Kasumi-1 (cell line): ENCODE measurements around the gene FAM222A.
A peak's percentile ranks its signal among the peaks of the same experiment; 100 is the strongest.

Experiments used
- DNase-seq, 2 experiments: peaks; one replicate each; lab custom pipeline; 2025; lab: John Stamatoyannopoulos, UW

The FAM222A gene

GRCh38 chr12:109713187-109714070 lies at the start of gene FAM222A:
Gene FAM222A (plus strand): TSS chr12:109713825. CDS start chr12:109744147, 30,322 bp downstream.
- peak; percentile 90 to 91 for DNase-seq

DNA sequence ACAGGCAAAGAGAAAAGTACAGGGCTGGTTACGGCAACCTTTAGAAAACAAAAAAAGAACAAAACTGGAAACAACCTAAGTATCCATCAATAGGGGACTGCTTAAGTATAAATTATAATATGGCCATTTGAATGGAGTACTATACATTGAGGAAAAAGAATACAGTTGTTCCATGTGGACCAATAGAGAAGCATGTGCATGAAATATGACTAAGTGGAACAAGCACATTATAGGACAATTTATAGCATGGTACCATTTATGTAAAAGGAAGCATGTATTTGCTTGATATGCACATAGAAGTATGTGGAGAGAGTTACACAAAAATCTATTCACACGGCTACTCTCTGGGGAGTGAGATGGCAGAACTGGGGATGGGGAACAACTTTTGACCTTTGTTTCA lies 49.2 kb upstream of the FAM222A start:
- DNase-seq = no peak

- DNase-seq = no peak
Measured at GRCh38 chr12:109666068-109666467, 47.6 kb upstream of the FAM222A start.

- DNase-seq = no peak
Measured at GRCh38 chr12:109670731-109671130, 42.9 kb upstream of the FAM222A start.

GRCh38 chr12:109671502-109671901 lies 42.1 kb upstream of the FAM222A start:
- DNase-seq = no peak

GRCh38 chr12:109673379-109673778 lies 40.2 kb upstream of the FAM222A start:
- DNase-seq = no peak

GRCh38 chr12:109673884-109674283 lies 39.7 kb upstream of the FAM222A start:
- DNase-seq = no peak

GRCh38 chr12:109675411-109675810 lies 38.2 kb upstream of the FAM222A start:
- no peak for DNase-seq

GRCh38 chr12:109677279-109677691 lies 36.3 kb upstream of the FAM222A start:
- no peak for DNase-seq

DNA sequence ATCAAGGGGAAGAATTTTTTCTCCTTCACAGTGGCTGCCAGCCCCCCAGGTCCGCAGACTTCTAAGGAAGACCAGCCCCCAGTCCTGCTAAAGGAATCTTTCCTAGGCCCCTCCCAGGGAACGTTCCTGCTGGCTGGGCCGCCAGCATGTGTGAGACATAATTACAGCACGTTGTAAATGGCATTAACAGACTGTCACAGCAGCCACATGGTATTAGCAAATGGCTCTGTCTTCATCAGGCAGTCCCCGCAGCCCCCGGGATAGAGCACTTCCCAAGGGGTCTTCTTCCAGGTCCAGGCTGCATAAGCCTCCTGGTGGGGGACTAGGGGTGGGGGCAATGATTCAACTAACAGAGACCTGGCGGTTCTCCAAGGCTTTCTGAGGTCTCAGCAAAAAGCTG lies 34.9 kb upstream of the FAM222A start:
- DNase-seq = no peak

- DNase-seq = no peak
Measured at GRCh38 chr12:109679501-109680263, 33.9 kb upstream of the FAM222A start.

- no peak for DNase-seq
Measured at GRCh38 chr12:109680264-109681005, 33.2 kb upstream of the FAM222A start.

DNA sequence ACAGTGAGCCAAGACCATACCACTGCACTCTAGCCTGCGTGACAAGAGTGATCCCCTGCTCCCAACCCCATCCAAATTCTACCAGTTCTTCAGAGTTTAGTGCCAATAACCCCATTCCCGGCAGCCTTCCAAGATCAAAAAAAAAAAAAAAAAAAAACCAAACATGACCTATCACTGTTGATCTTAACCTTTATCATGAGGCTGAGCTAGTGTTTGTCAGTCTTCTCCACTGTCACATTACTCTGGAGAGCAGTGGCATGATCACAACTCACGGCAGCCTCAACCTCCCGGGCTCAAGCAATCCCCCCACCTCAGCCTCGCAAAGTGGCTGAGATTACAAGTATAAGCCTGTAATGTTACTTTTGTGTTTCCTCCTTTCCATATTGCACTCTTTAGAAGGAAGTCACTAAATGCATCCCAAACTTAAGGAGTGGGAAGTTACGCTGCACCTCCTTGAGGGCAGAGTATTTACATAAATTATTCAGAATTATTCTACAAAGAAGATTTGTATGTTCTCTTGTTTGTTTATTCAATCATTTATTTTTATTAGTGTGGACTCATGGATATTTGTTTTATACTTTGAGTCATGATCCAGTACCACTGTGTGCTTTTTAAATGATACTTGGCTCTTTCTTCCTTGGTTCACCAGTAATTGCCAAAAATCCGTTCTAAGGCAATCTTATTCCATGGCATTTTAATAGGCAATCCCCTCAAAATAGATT lies 31.5 kb upstream of the FAM222A start:
- DNase-seq = no peak

GRCh38 chr12:109682708-109683060 lies 30.9 kb upstream of the FAM222A start:
- no peak for DNase-seq

DNA sequence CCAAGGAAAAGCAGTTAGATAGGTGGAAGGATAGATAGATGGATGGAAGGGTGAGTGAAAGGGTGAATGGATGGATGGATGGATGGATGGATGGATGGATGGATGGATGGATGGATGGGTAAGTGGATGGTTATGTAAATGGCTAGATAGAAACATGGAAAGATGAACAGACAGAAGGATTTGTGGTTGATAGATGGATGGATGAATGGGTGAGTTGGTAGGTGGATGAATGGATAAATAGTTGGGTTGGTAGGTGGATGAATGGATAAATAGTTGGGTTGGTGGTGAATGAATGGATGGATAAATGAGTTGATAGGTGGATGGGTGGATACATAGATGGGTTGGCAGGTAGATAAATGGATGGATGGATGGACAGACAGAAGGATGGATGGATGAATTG lies 30.3 kb upstream of the FAM222A start:
- DNase-seq = no peak

DNA sequence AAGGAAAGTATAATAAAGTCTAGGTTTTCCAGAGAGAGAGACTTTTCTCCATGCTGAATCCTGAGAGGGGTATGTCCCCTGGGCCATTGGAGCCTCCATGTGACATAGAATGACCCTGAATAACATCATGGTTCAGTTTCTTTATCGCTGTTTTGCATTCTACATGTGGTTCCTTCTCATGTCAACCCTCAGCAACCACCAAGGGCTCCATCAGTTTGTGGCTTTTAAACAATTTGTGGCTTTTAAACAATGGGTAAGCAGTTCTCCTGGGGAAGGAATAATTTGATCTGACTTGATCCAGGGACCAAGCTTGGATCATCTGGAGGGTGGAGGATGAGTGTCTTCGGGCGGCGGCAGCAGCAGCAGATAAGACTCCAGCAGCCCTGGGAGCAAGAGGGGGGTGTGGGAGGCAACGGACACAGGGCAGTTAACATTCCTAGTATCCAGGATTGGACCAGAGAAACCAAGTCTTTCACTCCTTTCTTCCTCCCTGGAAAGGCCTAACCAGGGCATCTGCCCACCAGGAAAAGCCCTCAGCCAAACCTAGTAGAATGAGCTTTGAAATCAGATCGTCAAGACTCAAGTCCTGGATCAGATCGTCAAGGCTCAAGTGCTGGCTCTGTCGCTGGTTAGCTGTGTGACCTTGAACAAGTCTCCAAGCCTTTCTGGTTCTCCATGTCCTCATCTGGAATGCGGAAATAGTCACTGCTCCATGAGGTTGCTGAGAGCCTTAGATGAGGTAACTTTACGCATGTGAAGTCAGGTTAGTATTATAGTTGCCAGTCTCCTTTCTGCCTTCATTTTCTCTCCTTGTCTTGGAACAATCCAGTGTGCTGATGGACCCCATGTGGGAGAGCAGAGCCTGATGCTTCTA lies 27.8 kb upstream of the FAM222A start:
- no peak for DNase-seq

DNA sequence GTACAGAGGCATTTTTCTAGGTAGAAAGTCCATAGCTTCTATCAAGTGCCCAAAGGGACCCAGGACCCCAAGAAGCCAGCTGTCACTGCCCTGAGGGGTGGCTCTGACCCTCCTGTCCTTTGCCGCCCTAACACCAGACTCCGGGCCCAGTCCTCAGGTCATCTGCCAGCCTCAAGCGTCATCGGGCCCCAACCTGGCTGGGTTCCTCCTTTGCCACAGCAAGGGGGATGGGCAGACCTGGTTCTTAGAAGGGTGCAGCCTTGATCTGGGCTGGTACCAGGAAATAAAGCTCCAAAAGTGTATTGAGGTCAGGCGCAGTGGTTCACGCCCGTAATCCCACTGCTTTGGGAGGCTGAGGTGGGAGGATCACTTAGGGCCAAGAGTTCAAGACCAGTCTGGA lies 27.1 kb upstream of the FAM222A start:
- DNase-seq = no peak

- no peak for DNase-seq
Measured at GRCh38 chr12:109687250-109687649, 26.4 kb upstream of the FAM222A start.

DNA sequence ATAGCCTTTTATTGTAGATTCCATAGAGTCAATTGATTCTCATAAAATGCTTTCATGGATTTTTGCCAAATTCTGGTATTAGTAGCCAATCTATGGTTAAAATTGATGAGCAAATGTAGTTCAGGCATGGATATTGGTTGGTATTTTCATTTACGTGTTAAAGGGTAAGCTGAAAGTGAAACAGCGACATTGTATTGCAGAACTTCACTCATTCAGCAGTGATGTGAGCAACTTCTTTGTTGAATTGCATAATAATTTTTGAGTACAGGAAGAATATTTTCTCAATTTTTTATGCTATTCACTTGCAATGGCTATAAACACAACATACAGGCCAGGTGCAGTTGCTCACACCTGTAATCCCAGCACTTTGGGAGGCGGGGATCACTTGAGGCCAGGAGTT lies 24.2 kb upstream of the FAM222A start:
- no peak for DNase-seq

GRCh38 chr12:109693160-109693559 lies 20.5 kb upstream of the FAM222A start:
- no peak for DNase-seq
